Thyroid gland (tissue), 4 donors: Measurements from ENCODE around the gene XRRA1.

Source experiments
- POLR2A ChIP-seq, 2 donors: fragments of 450-650 bp; IDR thresholded peaks; one replicate each; pipeline ENCODE4 v1.6.1; 2017; ENCODE audit warnings: antibody characterized with exemption in 2 of 2, mild to moderate bottlenecking in 2 of 2, moderate library complexity in 1 of 2
- TF ChIP-seq, protein P1 (sequence below), 6 experiments: fragments of 200-600 bp in 3 of 6; fragments of 450-650 bp in 3 of 6; sonication (generic) in 3 of 6; IDR thresholded peaks; one replicate each; pipeline ENCODE4 v1.5.1; 2016 to 2019; ENCODE audit warnings: antibody characterized with exemption in 6 of 6, mild to moderate bottlenecking in 2 of 6, inconsistent platforms in 1 of 6, moderate library complexity in 1 of 6

DNA sequence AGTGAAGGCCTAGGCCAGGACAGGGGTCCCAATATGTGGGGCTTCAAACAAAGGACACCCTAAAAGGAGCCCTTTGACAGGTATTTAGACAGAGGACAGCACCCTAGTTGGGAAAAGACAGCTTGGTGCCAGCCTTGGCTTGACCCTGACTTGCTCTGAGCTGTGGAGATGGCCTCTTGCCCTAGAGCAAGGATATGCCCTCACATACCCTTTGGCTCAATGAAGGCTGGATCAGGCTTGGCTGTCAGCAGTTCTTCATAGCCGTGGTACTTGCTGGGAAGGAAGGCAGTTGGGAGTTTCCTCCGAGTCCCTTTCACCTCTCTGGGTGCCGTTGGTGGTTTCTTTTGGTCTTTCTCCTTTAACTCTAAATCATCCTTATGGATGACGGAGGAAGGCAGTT lies 104.0 kb downstream of the XRRA1 start:
- TF ChIP-seq, protein P1, sequence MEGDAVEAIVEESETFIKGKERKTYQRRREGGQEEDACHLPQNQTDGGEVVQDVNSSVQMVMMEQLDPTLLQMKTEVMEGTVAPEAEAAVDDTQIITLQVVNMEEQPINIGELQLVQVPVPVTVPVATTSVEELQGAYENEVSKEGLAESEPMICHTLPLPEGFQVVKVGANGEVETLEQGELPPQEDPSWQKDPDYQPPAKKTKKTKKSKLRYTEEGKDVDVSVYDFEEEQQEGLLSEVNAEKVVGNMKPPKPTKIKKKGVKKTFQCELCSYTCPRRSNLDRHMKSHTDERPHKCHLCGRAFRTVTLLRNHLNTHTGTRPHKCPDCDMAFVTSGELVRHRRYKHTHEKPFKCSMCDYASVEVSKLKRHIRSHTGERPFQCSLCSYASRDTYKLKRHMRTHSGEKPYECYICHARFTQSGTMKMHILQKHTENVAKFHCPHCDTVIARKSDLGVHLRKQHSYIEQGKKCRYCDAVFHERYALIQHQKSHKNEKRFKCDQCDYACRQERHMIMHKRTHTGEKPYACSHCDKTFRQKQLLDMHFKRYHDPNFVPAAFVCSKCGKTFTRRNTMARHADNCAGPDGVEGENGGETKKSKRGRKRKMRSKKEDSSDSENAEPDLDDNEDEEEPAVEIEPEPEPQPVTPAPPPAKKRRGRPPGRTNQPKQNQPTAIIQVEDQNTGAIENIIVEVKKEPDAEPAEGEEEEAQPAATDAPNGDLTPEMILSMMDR (IDR thresholded peaks at IDR 0.05), result no peak
- no peak for TF ChIP-seq POLR2A (IDR thresholded peaks at IDR 0.05)
